Ishikawa (cell line): ENCODE results near the gene IQCF6.

Experiments used
- CEBPB ChIP-seq: IDR thresholded peaks from 2 replicates; pipeline ENCODE4 v1.6.1; 2012
- CREB1 ChIP-seq: IDR thresholded peaks from 2 replicates; pipeline ENCODE4 v1.6.1; 2012; ENCODE audit warnings: low read depth
- EGR1 ChIP-seq: IDR thresholded peaks from 2 replicates; pipeline ENCODE4 v1.6.1; 2012
- EP300 ChIP-seq: IDR thresholded peaks from 2 replicates; pipeline ENCODE4 v1.6.1; 2012; ENCODE audit warnings: borderline replicate concordance
- FOXM1 ChIP-seq: IDR thresholded peaks from 2 replicates; pipeline ENCODE4 v1.6.1; 2012; ENCODE audit warnings: low read depth, borderline replicate concordance
- MAX ChIP-seq: IDR thresholded peaks from 2 replicates; pipeline ENCODE4 v1.6.1; 2012
- NFIC ChIP-seq: IDR thresholded peaks from 2 replicates; pipeline ENCODE4 v1.6.1; 2012
- RAD21 ChIP-seq: IDR thresholded peaks from 2 replicates; pipeline ENCODE4 v1.6.1; 2012; ENCODE audit warnings: low read depth
- REST ChIP-seq: IDR thresholded peaks from 2 replicates; pipeline ENCODE4 v1.6.1; 2012; ENCODE audit warnings: low read depth, mild to moderate bottlenecking
- TAF1 ChIP-seq: IDR thresholded peaks from 2 replicates; pipeline ENCODE4 v1.6.1; 2012; ENCODE audit warnings: low read depth, mild to moderate bottlenecking
- TCF12 ChIP-seq: IDR thresholded peaks from 2 replicates; pipeline ENCODE4 v1.6.1; 2012; ENCODE audit warnings: low read depth
- TEAD4 ChIP-seq: IDR thresholded peaks from 2 replicates; pipeline ENCODE4 v1.6.1; 2012
- USF1 ChIP-seq: IDR thresholded peaks from 2 replicates; pipeline ENCODE4 v1.6.1; 2012
- YY1 ChIP-seq: IDR thresholded peaks from 2 replicates; pipeline ENCODE4 v1.6.1; 2012; ENCODE audit warnings: low read depth
- ZBTB7A ChIP-seq: IDR thresholded peaks from 2 replicates; pipeline ENCODE4 v1.6.1; 2012; ENCODE audit warnings: low read depth

The IQCF6 gene

GRCh38 chr3:51789437-51789836 is 10.4 kb upstream of the IQCF6 start:
- TF ChIP-seq TEAD4 = no peak
- no peak for TF ChIP-seq REST
- TF ChIP-seq ZBTB7A = no peak
- TF ChIP-seq CREB1 = no peak
- TF ChIP-seq CEBPB = no peak
- no peak for TF ChIP-seq YY1

GRCh38 chr3:51786267-51786666 is 7.2 kb upstream of the IQCF6 start:
- no peak for TF ChIP-seq EGR1
- TF ChIP-seq CREB1 = no peak
- TF ChIP-seq NFIC = no peak
- TF ChIP-seq MAX = no peak
- no peak for TF ChIP-seq CEBPB

- no peak for TF ChIP-seq MAX
- TF ChIP-seq USF1 = no peak
- TF ChIP-seq TAF1 = no peak
- no peak for TF ChIP-seq YY1
- TF ChIP-seq NFIC = no peak
Measured at GRCh38 chr3:51778554-51778953, 483 bp downstream of the IQCF6 start.

GRCh38 chr3:51777985-51778384 is 1.1 kb downstream of the IQCF6 start:
- TF ChIP-seq EP300 (no peak), NFIC (peak; percentile 42; the same call in 1 of the 2 replicates)

GRCh38 chr3:51773529-51774056 is 5.4 kb downstream of the IQCF6 start:
- TF ChIP-seq EGR1 = no peak
- TF ChIP-seq YY1 = no peak
- no peak for TF ChIP-seq CEBPB
- no peak for TF ChIP-seq EP300

- TF ChIP-seq CEBPB = no peak
- no peak for TF ChIP-seq RAD21
- TF ChIP-seq TAF1 = no peak
- TF ChIP-seq NFIC = no peak
- no peak for TF ChIP-seq YY1
- no peak for TF ChIP-seq TEAD4
- TF ChIP-seq EGR1 = no peak
- no peak for TF ChIP-seq FOXM1
- no peak for TF ChIP-seq EP300
- TF ChIP-seq TCF12 = no peak
- TF ChIP-seq CREB1 = no peak
- no peak for TF ChIP-seq ZBTB7A
- no peak for TF ChIP-seq USF1
- no peak for TF ChIP-seq MAX
- TF ChIP-seq REST = no peak
Measured at GRCh38 chr3:51759203-51759602, 19.8 kb downstream of the IQCF6 start.

GRCh38 chr3:51751287-51751686 is 27.8 kb downstream of the IQCF6 start:
- TF ChIP-seq ZBTB7A = no peak
- TF ChIP-seq TEAD4 = no peak
- TF ChIP-seq RAD21 = no peak
- no peak for TF ChIP-seq YY1
- TF ChIP-seq REST = no peak
- no peak for TF ChIP-seq NFIC
- TF ChIP-seq EP300 = no peak
- no peak for TF ChIP-seq EGR1
- no peak for TF ChIP-seq USF1
- TF ChIP-seq TAF1 = no peak
- TF ChIP-seq MAX = no peak
